Astrocyte of the cerebellum (primary cell): Measurements from ENCODE around the gene IGHMBP2.
A peak's percentile ranks its signal among the peaks of the same experiment; 100 is the strongest.

ENCODE experiments used
- DNase-seq: peaks from one replicate; pipeline ENCODE4 v3.0.0-alpha.2; 2011; ENCODE audit warnings: low read depth
- H3K4me3 ChIP-seq: 2 replicates; pipeline ENCODE4 v1.5.1; 2011; ENCODE audit warnings: mild to moderate bottlenecking, low read depth, low read length, moderate library complexity
- in situ Hi-C: cut with HindIII; loops from 2 replicates; pipeline ENCODE4 v1.10.0; 2017; ENCODE audit warnings: low sequenced_read_pairs
- TF ChIP-seq, protein P1 (sequence below): IDR thresholded peaks from 2 replicates; pipeline ENCODE4 v1.5.1; 2012; ENCODE audit warnings: low read length, low read depth, moderate library complexity, mild to moderate bottlenecking; ENCODE audit errors: missing control alignments

Gene IGHMBP2

DNA sequence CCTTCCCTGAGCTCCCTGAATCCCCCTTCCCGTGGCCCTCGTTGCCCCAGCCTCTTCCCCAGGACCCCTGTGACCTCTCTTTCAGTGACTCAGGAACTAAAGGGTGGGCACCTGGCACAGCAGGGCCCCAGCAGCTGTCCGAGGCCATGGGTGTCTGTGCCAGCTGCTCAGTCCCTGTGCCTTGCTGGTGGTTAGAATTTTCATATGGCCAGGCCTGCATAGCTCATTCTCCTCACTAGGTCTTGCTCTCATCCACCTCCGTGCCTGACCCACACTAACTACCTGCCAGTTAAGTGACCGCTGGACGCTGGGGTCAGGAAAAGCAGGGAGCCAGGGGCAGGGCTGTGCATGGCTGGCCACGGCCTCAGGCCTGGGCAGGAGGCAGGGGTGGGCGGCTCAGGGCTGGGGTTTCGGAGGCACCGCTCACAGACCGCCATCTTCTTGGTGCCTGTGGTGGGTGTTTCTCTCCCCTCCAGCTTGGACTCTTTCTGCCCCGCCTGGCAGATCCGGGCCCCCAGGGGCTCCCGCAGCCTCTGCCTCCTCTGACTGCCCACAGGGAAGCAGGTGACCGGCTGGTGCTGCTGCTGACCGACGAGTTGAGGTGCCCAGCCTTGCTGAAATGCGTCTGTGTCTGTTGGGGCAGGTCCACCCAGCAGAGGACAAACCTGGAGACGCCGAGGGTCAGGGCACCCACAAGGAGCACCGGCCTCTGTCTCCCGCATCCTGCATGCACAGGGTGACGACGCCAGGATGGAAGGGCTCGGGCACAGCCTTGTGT, 56.8 kb downstream of the IGHMBP2 start:
- in situ Hi-C loops: no loop called here
- DNase-seq: no peak

DNA sequence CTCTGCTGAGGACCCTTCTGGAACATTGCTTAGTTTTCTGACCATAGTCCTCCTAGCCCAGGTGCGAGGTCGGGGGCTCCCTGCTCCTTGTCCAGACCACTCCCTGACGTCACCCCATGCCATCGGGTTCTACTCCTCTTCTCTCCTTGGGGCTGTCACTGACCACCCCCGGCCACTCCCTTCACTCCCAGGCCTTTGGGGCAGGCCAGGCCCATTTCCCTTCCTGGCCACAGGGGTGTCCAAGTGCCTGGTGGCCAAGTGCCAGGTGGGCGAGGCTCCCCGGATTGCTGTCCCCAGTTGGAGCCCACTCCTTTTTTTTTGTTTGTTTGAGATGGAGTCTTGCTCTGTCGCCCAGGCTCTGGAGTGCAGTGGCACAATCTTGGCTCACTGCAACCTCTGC, 57.6 kb downstream of the IGHMBP2 start:
- no peak for DNase-seq
- in situ Hi-C loops: no loop called here
- TF ChIP-seq, protein P1, sequence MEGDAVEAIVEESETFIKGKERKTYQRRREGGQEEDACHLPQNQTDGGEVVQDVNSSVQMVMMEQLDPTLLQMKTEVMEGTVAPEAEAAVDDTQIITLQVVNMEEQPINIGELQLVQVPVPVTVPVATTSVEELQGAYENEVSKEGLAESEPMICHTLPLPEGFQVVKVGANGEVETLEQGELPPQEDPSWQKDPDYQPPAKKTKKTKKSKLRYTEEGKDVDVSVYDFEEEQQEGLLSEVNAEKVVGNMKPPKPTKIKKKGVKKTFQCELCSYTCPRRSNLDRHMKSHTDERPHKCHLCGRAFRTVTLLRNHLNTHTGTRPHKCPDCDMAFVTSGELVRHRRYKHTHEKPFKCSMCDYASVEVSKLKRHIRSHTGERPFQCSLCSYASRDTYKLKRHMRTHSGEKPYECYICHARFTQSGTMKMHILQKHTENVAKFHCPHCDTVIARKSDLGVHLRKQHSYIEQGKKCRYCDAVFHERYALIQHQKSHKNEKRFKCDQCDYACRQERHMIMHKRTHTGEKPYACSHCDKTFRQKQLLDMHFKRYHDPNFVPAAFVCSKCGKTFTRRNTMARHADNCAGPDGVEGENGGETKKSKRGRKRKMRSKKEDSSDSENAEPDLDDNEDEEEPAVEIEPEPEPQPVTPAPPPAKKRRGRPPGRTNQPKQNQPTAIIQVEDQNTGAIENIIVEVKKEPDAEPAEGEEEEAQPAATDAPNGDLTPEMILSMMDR: no peak
- no peak overlapping the region for H3K4me3 ChIP-seq

More for the DNA sequence above, 56.8 kb downstream of the IGHMBP2 start:
- H3K4me3 ChIP-seq: no peak overlapping the region
- TF ChIP-seq, protein P1: no peak

DNA sequence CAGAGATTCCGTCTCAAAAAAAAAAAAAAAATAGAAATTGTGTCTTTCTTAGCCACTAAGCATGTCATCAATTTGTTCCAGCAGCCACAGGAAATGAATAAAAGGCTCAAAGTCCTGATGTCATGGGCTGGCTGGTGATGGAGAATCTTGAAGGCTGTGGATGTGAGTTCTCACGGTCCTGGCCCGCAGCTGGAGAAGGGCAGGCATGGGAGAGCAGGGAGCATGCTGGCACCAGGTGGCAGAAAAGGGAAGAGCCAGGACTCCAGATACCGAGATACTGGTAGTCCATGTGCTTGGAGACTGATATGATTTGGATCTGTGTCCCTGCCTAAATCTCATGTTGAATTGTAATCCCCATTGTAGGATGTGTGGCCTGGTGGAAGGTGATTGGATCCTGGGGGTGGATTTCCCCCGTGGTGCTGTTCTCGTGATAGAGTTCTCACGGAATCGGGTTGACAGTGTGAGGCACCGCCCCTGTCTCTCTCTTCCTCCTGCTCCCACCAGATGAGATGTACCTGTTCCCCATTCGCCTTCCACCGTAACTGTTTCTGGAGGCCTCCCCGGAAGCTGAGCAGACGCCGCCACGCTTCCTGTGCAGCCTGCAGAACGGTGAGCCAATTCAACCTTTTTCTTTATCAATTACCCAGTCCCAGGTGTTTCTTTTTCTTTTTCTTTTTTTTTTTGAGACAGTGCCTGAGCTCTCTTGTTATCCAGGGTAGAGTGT, 59.0 kb downstream of the IGHMBP2 start:
- H3K4me3 ChIP-seq: no peak overlapping the region
- DNase-seq: peak; percentile 23
- in situ Hi-C loops: no loop called here
- TF ChIP-seq, protein P1: no peak

DNA sequence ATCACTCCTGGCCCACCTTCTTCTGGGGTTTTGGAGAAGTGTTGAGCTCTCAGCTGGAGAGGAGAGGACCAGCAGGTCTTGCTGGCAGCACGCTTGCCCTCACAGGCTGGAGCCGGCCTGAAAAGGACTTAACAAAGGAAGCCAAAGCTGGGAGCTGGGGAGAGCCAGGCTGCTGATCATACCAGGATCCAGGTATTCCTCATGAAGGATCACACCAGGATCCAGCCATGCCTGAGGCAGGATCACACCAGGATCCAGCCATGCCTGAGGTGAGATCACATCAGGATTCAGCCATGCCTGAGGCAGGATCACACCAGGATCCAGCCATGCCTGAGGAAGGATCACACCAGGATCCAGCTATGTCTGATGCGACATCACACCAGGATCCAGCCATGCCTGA, 60.1 kb downstream of the IGHMBP2 start:
- DNase-seq: no peak
- TF ChIP-seq, protein P1: no peak
- in situ Hi-C loops: no loop called here

DNA sequence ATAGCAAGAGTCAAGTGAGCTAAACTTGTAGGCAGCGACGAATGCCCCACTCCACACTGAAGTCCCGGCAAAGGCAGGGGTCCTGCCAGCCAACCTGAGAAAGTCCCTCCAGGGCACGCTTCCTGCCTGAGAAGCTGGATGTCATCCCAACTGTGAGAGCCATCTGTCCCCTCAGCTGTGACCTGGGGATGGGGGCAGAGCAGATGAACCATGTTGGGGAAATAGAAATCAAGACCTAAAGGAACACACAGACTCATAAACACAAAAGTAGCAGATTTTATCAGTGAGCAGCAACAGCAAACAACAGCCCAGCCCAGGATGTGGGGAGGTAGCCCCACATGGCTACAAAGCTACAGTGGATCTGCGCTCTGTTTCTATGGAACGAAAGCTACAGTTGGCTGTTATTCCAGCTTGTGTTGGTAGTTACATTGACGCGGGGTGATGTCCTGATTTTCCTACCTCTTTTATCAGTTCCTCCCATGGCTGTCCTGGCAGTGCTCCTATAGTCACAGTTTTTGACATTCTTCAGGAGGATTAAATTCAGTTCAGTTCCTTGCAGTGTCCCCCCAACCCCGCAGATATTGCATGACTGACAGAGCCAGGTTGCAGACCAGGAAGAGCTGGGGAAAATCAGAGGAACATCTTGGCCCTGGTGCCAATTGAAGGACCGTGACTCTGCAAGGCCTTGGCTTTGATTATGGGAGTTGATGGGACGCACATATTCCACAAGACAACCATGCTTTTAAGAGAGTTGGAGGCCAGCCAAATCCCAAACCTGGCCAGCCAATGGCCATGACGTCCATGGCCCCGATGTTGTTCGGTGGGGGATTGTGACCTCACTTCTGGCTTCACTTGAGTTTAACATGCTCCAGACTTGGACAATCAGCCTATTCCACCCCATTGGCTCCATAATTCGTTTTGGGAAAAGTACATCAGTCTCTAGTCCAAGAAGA, 62.5 kb downstream of the IGHMBP2 start:
- in situ Hi-C loops: no loop called here

More for the DNA sequence above, 60.1 kb downstream of the IGHMBP2 start:
- no peak overlapping the region for H3K4me3 ChIP-seq

More for the DNA sequence above, 62.5 kb downstream of the IGHMBP2 start:
- no peak overlapping the region for H3K4me3 ChIP-seq
- TF ChIP-seq, protein P1: no peak
- DNase-seq: no peak
